Caco-2 (cell line): ENCODE data around the gene C11orf65. TPM values are rescaled to one million over a fixed set of nuclear protein-coding genes. Genes with fewer than 3 reads are reported as not detected.

Experiments used
- BruUV-seq: library from RNA; stranded (reverse); fragments of 400-500 nt; replicated peaks from 2 replicates; lab custom pipeline; 2021; lab: Mats Ljungman, UMichigan
- CTCF ChIA-PET: fragments of 300-600 bp; sonication (Branson Sonifier 250); formaldehyde crosslinking; loops from one replicate; lab custom pipeline; 2022; ENCODE audit warnings: antibody characterized with exemption; lab: Charles Lee
- POLR2A ChIA-PET: fragments of 300-600 bp; sonication (Branson Sonifier 250); formaldehyde crosslinking; loops from one replicate; lab custom pipeline; 2022; ENCODE audit warnings: antibody characterized with exemption; lab: Charles Lee
- DNase-seq, 2 experiments: peaks; one replicate each; pipeline versions ENCODE4 v3.0.0 to v3.0.0-alpha.2; 2020 to 2022
- H3K27me3 ChIP-seq: replicated peaks from 2 replicates; pipeline ENCODE4 v1.6.0; 2011; ENCODE audit warnings: low read length; ENCODE audit not compliant: control insufficient read depth, insufficient read depth
- H3K36me3 ChIP-seq: 2 replicates; pipeline ENCODE4 v1.5.1; 2011; ENCODE audit warnings: low read length; ENCODE audit not compliant: control insufficient read depth, insufficient read depth
- H3K4me1 ChIP-seq: fragments of 250-450 bp; sonication (Bioruptor Pico); 2 replicates; pipeline ENCODE4 v1.5.1; 2020; ENCODE audit warnings: mild to moderate bottlenecking
- H3K4me3 ChIP-seq: 2 replicates; pipeline ENCODE4 v1.5.1; 2011; ENCODE audit warnings: low read depth, mild to moderate bottlenecking, control low read depth, low read length
- H3K9me3 ChIP-seq: fragments of 250-450 bp; sonication (Bioruptor Pico); 2 replicates; pipeline ENCODE4 v1.5.1; 2020; ENCODE audit warnings: mild to moderate bottlenecking, moderate library complexity
- H3K27ac Mint-ChIP-seq: one replicate; pipeline ENCODE4 v1.8.0; 2022; ENCODE audit warnings: mixed read lengths; ENCODE audit not compliant: unreplicated experiment
- H3K27me3 Mint-ChIP-seq: one replicate; pipeline ENCODE4 v1.8.0; 2022; ENCODE audit warnings: mixed read lengths; ENCODE audit not compliant: insufficient read depth, unreplicated experiment
- H3K36me3 Mint-ChIP-seq: one replicate; pipeline ENCODE4 v1.8.0; 2022; ENCODE audit warnings: mild to moderate bottlenecking, mixed read lengths; ENCODE audit not compliant: insufficient read depth, unreplicated experiment
- H3K4me1 Mint-ChIP-seq: one replicate; pipeline ENCODE4 v1.8.0; 2022; ENCODE audit warnings: low read depth, mixed read lengths; ENCODE audit not compliant: unreplicated experiment
- H3K4me3 Mint-ChIP-seq: one replicate; pipeline ENCODE4 v1.8.0; 2022; ENCODE audit warnings: mild to moderate bottlenecking, moderate library complexity, mixed read lengths; ENCODE audit not compliant: unreplicated experiment
- H3K9me3 Mint-ChIP-seq: one replicate; pipeline ENCODE4 v1.8.0; 2022; ENCODE audit warnings: mixed read lengths; ENCODE audit not compliant: unreplicated experiment
- CTCF ChIP-seq, 2 experiments: fragments of 200-600 bp in 1 of 2; IDR thresholded peaks; 1 replicate in 1 of 2; 2 replicates in 1 of 2; pipeline versions ENCODE4 v1.5.1 to v1.8.0; 2011 to 2022; ENCODE audit warnings: antibody characterized with exemption in 1 of 2, control low read depth in 1 of 2, inconsistent platforms in 1 of 2, low read depth in 1 of 2, low read length in 1 of 2, mild to moderate bottlenecking in 1 of 2, moderate library complexity in 1 of 2; ENCODE audit not compliant: insufficient read depth in 1 of 2, severe bottlenecking in 1 of 2, unreplicated experiment in 1 of 2
- intact Hi-C: fragments of 100-400 bp; cut with micrococcal nuclease; formaldehyde crosslinking; loops from one replicate; pipeline ENCODE4 v1.10.0; 2022; ENCODE audit not compliant: unreplicated experiment
- total RNA-seq: library from RNA; stranded (reverse); gene quantifications from 2 replicates; pipeline ENCODE4 v1.2.3, GENCODE V29; 2022

The C11orf65 gene
- total RNA-seq, 1 experiment from 2014 or later, result 1.0 TPM

DNA sequence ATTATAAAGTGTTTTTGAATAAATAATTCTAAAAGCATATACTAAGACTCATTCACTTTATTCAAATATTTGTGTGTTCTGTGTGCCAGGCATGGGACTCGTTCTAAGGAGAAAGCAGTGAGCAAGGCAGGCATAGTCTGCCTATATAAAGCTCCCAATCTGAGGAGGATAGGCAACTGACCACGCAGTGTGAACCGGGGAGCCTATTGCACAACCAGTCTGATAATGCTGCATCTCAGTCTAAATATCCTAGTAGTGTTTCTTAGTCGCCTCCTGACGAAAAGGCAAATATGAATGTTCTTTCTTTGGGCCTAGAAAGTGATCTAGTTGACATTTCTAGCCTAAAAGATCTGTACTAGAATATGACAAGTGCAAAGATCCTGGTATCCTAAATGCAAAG is 98.3 kb downstream of the C11orf65 start:
- H3K4me3 Mint-ChIP-seq, result no peak overlapping the region
- CTCF ChIA-PET, result no interaction called here
- Histone ChIP-seq H3K36me3 (peaks cover 1% of the 10 kb centered on the region; the same call in 1 of the 2 replicates), H3K27me3 (no peaks in the 10 kb centered on the region), H3K9me3 (no peaks in the 10 kb centered on the region), H3K4me3 (no peak overlapping the region), H3K4me1 (peaks cover 10% of the 10 kb centered on the region)
- TF ChIP-seq CTCF (IDR thresholded peaks at IDR 0.05; ENCODE audit: insufficient read depth in 1 of 2, low read depth in 1 of 2, low read length in 1 of 2, severe bottlenecking in 1 of 2, unreplicated experiment in 1 of 2), result no peak
- intact Hi-C loops, result no loop called here
- no peaks in the 10 kb centered on the region for H3K27me3 Mint-ChIP-seq
- DNase-seq, result peak in 1 of 2 experiments; percentile 16
- no peaks in the 10 kb centered on the region for H3K9me3 Mint-ChIP-seq
- no peaks in the 10 kb centered on the region for H3K4me1 Mint-ChIP-seq
- H3K27ac Mint-ChIP-seq, result no peak overlapping the region
- BruUV-seq, result no TSS peak
- POLR2A ChIA-PET, result no interaction called here
- no peaks in the 10 kb centered on the region for H3K36me3 Mint-ChIP-seq

DNA sequence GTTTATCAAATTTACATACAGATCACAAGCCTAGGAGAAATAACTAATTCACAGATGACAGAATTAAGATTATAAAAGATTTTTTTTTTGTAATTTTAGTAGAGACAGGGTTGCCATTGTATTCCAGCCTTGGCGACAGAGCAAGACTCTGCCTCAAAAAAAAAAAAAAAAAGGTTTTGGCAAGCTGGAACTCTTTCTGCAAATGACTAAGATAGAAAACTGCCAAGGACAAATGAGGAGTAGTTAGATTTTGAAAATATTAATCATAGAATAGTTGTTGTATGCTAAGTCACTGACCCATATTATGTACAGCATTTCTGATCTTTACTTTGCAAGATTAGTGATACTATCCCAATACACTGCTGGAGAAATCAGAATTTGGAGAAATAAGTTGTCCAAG is 99.2 kb downstream of the C11orf65 start:
- Histone ChIP-seq H3K36me3 (peaks cover 1% of the 10 kb centered on the region; the same call in 1 of the 2 replicates), H3K4me1 (peaks cover 10% of the 10 kb centered on the region), H3K27me3 (no peaks in the 10 kb centered on the region), H3K9me3 (no peaks in the 10 kb centered on the region), H3K4me3 (no peak overlapping the region)
- POLR2A ChIA-PET, result no interaction called here
- H3K4me1 Mint-ChIP-seq, result no peaks in the 10 kb centered on the region
- CTCF ChIA-PET, result interaction anchor here (0.8 kb wide), 1 partner anchor 264 kb away, joined by 4 read pairs; no protein-coding TSS in a partner anchor
- H3K9me3 Mint-ChIP-seq, result no peaks in the 10 kb centered on the region
- DNase-seq, result no peak
- H3K27ac Mint-ChIP-seq, result no peak overlapping the region
- intact Hi-C loops, result no loop called here
- H3K27me3 Mint-ChIP-seq, result no peaks in the 10 kb centered on the region
- no peak for TF ChIP-seq CTCF (IDR thresholded peaks at IDR 0.05; ENCODE audit: insufficient read depth in 1 of 2, low read depth in 1 of 2, low read length in 1 of 2, severe bottlenecking in 1 of 2, unreplicated experiment in 1 of 2)
- no peaks in the 10 kb centered on the region for H3K36me3 Mint-ChIP-seq
- no peak overlapping the region for H3K4me3 Mint-ChIP-seq
- no TSS peak for BruUV-seq

- no peak overlapping the region for H3K4me3 ChIP-seq
- POLR2A ChIA-PET, result no interaction called here
- no peaks in the 10 kb centered on the region for H3K36me3 Mint-ChIP-seq
Observed at GRCh38 chr11:108364159-108364558, 103.2 kb downstream of the C11orf65 start.

More at GRCh38 chr11:108364159-108364558, 103.2 kb downstream of the C11orf65 start:
- no peak for DNase-seq
- peaks cover 1% of the 10 kb centered on the region; the same call in 1 of the 2 replicates for H3K36me3 ChIP-seq
- H3K27me3 Mint-ChIP-seq, result no peaks in the 10 kb centered on the region
- no TSS peak for BruUV-seq
- TF ChIP-seq CTCF (IDR thresholded peaks at IDR 0.05; ENCODE audit: insufficient read depth in 1 of 2, low read depth in 1 of 2, low read length in 1 of 2, severe bottlenecking in 1 of 2, unreplicated experiment in 1 of 2), result no peak
- no peaks in the 10 kb centered on the region for H3K27me3 ChIP-seq
- H3K4me3 Mint-ChIP-seq, result no peak overlapping the region
- H3K27ac Mint-ChIP-seq, result no peak overlapping the region
- peaks cover 10% of the 10 kb centered on the region for H3K4me1 ChIP-seq
- intact Hi-C loops, result no loop called here
- H3K4me1 Mint-ChIP-seq, result no peaks in the 10 kb centered on the region
- H3K9me3 Mint-ChIP-seq, result no peaks in the 10 kb centered on the region
- CTCF ChIA-PET, result no interaction called here
- H3K9me3 ChIP-seq, result no peaks in the 10 kb centered on the region
